Fibroblast of upper back skin (primary cell): ENCODE data around the gene KLHL30.

Source experiments
- DNase-seq: peaks from one replicate; pipeline ENCODE4 v3.0.0-alpha.2; 2013

The KLHL30 gene

GRCh38 chr2:238131761-238132462 lies 6.6 kb upstream of the KLHL30 start:
- DNase-seq = no peak

- DNase-seq = no peak
Observed at GRCh38 chr2:238132463-238133450, 5.7 kb upstream of the KLHL30 start.

- no peak for DNase-seq
Observed at GRCh38 chr2:238133499-238134392, 4.7 kb upstream of the KLHL30 start.

DNA sequence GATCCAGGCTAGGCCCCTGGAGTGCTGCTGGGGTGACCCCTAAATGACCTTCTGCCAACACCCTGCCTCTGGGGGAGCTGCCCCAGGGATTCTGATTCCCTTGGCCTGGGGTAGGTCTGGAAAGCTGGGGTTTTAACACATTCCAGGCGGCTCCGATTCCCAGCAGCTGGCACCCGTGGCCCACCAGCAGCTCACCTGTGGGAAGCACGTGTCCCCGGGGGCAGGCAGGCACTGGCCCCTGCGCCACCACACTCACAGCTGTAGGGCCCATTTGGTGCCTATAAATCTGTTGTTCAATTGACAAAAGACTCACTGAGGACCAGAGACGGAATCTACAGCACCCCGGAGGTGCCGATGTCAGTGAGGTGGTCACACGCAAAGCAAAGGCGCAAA lies 4.1 kb upstream of the KLHL30 start:
- DNase-seq = no peak

GRCh38 chr2:238135601-238136150 lies 2.8 kb upstream of the KLHL30 start:
- DNase-seq = no peak

- peak; percentile 40 for DNase-seq
Observed at GRCh38 chr2:238136820-238137537, 1.5 kb upstream of the KLHL30 start.

GRCh38 chr2:238137885-238138284 lies 583 bp upstream of the KLHL30 start:
- DNase-seq = no peak

GRCh38 chr2:238139196-238140039 lies 950 bp downstream of the KLHL30 start:
- DNase-seq = no peak

DNA sequence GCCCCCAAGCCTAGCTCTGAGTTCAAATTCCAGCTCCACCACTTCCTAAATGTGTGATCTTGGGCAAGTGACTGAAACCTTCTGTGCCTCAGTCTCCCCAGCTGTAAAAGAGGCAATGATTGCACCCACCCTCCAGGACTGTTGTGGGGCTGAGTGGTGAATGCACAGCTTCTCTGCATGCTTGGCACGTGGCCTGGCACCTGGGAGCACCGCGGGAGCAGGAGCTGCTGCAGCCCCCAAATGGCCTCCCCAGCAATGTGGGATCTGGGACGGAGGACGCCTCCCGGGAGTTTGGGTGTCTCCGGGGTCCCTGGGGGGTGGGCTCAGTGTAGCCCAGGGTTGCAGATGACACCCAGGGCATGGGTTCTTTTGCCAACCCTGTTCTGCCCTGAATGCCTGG lies 1.6 kb downstream of the KLHL30 start:
- DNase-seq = no peak

DNA sequence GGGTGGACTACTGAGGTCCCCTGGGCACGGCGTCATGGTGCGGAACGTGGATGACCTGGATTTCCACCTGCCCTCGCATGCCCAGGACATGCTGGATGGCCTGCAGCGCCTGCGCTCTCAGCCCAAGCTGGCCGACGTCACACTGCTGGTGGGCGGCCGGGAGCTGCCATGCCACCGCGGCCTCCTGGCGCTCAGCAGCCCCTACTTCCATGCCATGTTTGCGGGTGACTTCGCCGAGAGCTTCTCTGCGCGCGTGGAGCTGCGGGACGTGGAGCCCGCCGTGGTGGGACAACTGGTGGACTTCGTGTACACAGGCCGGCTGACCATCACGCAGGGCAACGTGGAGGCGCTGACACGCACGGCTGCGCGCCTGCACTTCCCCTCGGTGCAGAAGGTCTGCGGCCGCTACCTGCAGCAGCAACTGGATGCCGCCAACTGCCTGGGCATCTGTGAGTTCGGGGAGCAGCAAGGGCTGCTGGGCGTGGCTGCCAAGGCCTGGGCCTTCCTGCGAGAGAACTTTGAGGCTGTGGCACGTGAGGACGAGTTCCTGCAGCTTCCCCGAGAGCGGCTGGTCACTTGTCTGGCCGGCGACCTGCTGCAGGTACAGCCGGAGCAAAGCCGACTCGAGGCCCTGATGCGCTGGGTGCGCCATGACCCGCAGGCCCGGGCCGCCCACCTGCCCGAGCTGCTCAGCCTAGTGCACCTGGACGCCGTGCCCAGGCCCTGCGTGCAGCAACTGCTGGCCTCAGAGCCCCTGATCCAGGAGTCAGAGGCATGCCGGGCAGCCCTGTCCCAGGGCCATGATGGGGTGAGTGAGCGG lies 2.5 kb downstream of the KLHL30 start:
- no peak for DNase-seq

- DNase-seq = peak; percentile 40
Observed at GRCh38 chr2:238141541-238142318, 3.3 kb downstream of the KLHL30 start.

- DNase-seq = no peak
Observed at GRCh38 chr2:238142382-238143205, 4.1 kb downstream of the KLHL30 start.

DNA sequence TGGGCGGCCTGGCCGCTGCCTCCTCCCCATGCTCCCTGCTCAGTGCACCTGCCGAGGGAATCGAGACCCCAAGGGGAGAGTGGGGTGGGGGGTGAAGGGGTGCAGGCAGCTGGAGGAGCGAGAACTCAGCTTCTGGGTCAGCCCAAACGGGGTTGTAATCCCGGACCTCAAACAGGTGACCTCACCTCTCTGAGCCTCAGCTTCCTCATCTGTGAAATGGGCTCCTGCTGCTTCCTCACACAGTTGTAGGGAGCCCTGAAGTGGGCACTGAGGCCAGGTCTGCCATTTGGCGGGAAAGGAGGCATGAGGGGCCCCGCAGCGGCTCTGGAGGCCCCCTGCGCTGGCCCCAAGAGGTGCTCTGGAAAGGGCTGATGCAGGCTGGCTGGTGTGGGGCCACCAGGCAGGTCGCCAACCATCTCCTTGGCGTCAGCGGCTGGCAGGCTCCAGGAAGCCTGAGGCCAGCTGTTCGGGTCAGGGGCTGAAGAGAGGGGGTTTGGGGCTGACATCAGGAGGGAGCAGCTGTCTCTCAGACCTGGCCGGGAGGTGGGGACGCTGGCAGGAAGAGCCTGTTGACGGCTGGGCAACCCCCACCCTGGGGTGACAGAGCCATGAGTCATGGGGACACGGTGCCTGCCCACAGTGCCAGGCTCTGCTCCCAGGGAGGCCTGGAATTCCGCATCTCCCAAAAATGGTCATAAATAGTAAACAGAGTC lies 4.9 kb downstream of the KLHL30 start:
- peak; percentile 31 for DNase-seq

GRCh38 chr2:238144262-238144661 lies 5.8 kb downstream of the KLHL30 start:
- DNase-seq = no peak

DNA sequence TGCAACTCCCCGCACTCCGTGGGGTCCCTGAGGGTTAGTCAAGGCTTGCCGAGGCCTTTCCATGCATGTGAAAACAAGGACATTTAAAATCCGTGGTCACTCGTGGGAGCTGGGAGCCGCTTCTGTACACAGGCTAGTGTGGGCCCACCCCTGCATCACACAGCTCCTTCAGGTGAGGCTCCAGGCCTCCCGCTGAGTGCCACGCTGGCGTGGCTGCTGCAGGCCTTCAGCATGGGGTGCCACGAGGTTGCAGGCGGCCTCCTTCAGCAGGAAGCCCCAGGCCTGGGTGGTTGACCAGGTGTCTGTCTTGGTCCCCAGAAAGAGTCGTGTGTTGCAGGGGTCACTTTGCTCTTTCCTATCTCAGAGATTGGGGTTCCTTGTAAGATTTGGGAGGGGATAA lies 6.6 kb downstream of the KLHL30 start:
- DNase-seq = no peak

- no peak for DNase-seq
Observed at GRCh38 chr2:238145851-238146250, 7.4 kb downstream of the KLHL30 start.

- DNase-seq = no peak
Observed at GRCh38 chr2:238146884-238147544, 8.5 kb downstream of the KLHL30 start.
